SK-N-SH treated with all-trans-retinoic acid at 6 μM for 48 hours (cell line): ENCODE data around the gene GNPTAB.

Source experiments
- CSRNP3 ChIP-seq: fragments of 250-450 bp; sonication (Bioruptor Pico); IDR thresholded peaks from 2 replicates; pipeline ENCODE4 v1.5.1; 2021; ENCODE audit warnings: mild to moderate bottlenecking, moderate library complexity
- OSR1 ChIP-seq: fragments of 250-450 bp; sonication (Bioruptor Pico); IDR thresholded peaks from 2 replicates; pipeline ENCODE4 v1.8.0; 2022; ENCODE audit warnings: moderate library complexity, mild to moderate bottlenecking, inconsistent platforms
- PPARA ChIP-seq: fragments of 250-450 bp; sonication (Bioruptor Pico); IDR thresholded peaks from 2 replicates; pipeline ENCODE4 v1.5.0; 2020; ENCODE audit warnings: mild to moderate bottlenecking, borderline replicate concordance
- TOX ChIP-seq: fragments of 250-450 bp; sonication (Bioruptor Pico); IDR thresholded peaks from 2 replicates; pipeline ENCODE4 v1.8.0; 2021; ENCODE audit warnings: mild to moderate bottlenecking, moderate library complexity, borderline replicate concordance
- ZFP3 ChIP-seq: fragments of 250-450 bp; sonication (Bioruptor Pico); IDR thresholded peaks from 2 replicates; pipeline ENCODE4 v1.5.0; 2020; ENCODE audit warnings: mild to moderate bottlenecking, moderate library complexity
- TF ChIP-seq, protein P1 (sequence below): fragments of 250-450 bp; sonication (Bioruptor Pico); IDR thresholded peaks from 2 replicates; pipeline ENCODE4 v1.5.0; 2020; ENCODE audit warnings: mild to moderate bottlenecking, moderate library complexity

DNA sequence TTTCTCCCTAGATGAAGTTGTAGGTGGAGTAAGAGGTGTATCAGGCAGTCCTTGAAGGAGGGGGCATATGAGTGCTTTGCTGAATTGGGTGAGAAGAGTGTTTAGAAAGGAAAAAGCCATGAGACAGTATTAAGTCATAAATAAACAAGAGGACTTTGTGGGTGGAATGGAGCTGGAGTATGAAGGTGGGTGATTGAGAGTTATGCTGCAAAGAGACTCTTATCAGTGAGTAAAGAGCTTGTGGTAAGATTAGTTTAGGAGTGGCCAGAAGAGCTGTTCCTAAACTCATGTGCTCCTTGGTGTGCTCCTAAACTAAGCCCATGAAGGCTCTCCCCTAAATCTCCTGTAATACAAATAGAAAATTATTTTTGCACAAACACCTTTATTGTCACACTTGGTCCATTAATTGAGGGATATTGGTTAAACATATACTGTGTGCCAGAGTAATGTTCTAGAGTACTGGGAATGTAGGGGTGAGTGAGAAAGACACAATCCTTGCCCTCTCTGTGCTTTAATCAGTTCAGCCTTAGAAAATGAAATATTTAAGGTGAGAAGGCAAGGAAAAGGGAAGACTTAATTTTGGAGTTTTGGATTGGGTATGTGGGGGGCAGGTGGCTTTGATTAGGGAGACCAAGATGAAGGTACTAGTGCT, 123.5 kb downstream of the GNPTAB start:
- TF ChIP-seq TOX (CRISPR knock-in tag) (no peak), PPARA (no peak), OSR1 (CRISPR knock-in tag) (no peak), CSRNP3 (CRISPR knock-in tag) (no peak), ZFP3 (CRISPR knock-in tag) (no peak)
- TF ChIP-seq, protein P1, sequence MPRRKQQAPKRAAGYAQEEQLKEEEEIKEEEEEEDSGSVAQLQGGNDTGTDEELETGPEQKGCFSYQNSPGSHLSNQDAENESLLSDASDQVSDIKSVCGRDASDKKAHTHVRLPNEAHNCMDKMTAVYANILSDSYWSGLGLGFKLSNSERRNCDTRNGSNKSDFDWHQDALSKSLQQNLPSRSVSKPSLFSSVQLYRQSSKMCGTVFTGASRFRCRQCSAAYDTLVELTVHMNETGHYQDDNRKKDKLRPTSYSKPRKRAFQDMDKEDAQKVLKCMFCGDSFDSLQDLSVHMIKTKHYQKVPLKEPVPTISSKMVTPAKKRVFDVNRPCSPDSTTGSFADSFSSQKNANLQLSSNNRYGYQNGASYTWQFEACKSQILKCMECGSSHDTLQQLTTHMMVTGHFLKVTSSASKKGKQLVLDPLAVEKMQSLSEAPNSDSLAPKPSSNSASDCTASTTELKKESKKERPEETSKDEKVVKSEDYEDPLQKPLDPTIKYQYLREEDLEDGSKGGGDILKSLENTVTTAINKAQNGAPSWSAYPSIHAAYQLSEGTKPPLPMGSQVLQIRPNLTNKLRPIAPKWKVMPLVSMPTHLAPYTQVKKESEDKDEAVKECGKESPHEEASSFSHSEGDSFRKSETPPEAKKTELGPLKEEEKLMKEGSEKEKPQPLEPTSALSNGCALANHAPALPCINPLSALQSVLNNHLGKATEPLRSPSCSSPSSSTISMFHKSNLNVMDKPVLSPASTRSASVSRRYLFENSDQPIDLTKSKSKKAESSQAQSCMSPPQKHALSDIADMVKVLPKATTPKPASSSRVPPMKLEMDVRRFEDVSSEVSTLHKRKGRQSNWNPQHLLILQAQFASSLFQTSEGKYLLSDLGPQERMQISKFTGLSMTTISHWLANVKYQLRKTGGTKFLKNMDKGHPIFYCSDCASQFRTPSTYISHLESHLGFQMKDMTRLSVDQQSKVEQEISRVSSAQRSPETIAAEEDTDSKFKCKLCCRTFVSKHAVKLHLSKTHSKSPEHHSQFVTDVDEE (CRISPR knock-in tag), result no peak
